Gastrocnemius medialis (tissue), 4 donors: ENCODE measurements around the gene TRIM7. TPM values are rescaled to one million over a fixed set of nuclear protein-coding genes. Genes with fewer than 3 reads are reported as not detected.

Source experiments
- ATAC-seq, 2 donors: fragments of 150-250 bp; one replicate each; pipeline ENCODE4 v1.9.1; 2016
- DNase-seq, 2 donors: peaks; one replicate each; pipeline ENCODE4 v3.0.0-alpha.2; 2019
- H3K27ac ChIP-seq, 4 donors: fragments of 200-600 bp; sonication (generic); 1 replicate in 1 of 4; 2 replicates in 3 of 4; pipeline ENCODE4 v1.5.1; 2016 to 2018; ENCODE audit warnings: mild to moderate bottlenecking in 2 of 4, moderate library complexity in 1 of 4
- H3K27me3 ChIP-seq, 3 donors: fragments of 200-600 bp; sonication (generic) in 2 of 3; 1 replicate in 1 of 3; 2 replicates in 2 of 3; pipeline versions ENCODE4 v1.5.1 to v1.6.0; 2016 to 2019; ENCODE audit warnings: mild to moderate bottlenecking in 1 of 3, moderate library complexity in 1 of 3
- H3K36me3 ChIP-seq, 2 donors: fragments of 200-600 bp; sonication (generic) in 1 of 2; one replicate each; pipeline ENCODE4 v1.5.1; 2017 to 2018
- H3K4me1 ChIP-seq, 2 donors: fragments of 200-600 bp; sonication (generic) in 1 of 2; one replicate each; pipeline ENCODE4 v1.5.1; 2016 to 2017; ENCODE audit warnings: mild to moderate bottlenecking in 2 of 2
- H3K4me3 ChIP-seq, 4 donors: fragments of 200-600 bp; sonication (generic) in 3 of 4; 1 replicate in 1 of 4; 2 replicates in 3 of 4; pipeline ENCODE4 v1.5.1; 2016 to 2019; ENCODE audit warnings: mild to moderate bottlenecking in 2 of 4
- H3K9me3 ChIP-seq, 3 donors: fragments of 200-600 bp; sonication (generic) in 2 of 3; 1 replicate in 1 of 3; 2 replicates in 2 of 3; pipeline ENCODE4 v1.5.1; 2016 to 2019
- CTCF ChIP-seq, 5 experiments: fragments of 450-650 bp in 3 of 5; fragments of 200-600 bp in 2 of 5; sonication (generic) in 2 of 5; IDR thresholded peaks in 4 of 5; conservative IDR thresholded peaks in 1 of 5; 1 replicate in 4 of 5; 2 replicates in 1 of 5; pipeline ENCODE4 v1.5.1; 2016 to 2019; ENCODE audit warnings: antibody characterized with exemption in 5 of 5, mild to moderate bottlenecking in 3 of 5, moderate library complexity in 3 of 5
- POLR2A ChIP-seq, 2 donors: fragments of 450-650 bp; IDR thresholded peaks; one replicate each; pipeline ENCODE4 v1.6.1; 2017; ENCODE audit warnings: antibody characterized with exemption in 2 of 2, mild to moderate bottlenecking in 2 of 2, moderate library complexity in 2 of 2
- in situ Hi-C, 4 donors: fragments of 200-750 bp; cut with MboI; loops; one replicate each; pipeline versions ENCODE4 v1.15.0 to v1.8.0; 2017; ENCODE audit warnings: low sequenced_read_pairs in 4 of 4
- intact Hi-C: fragments of 100-400 bp; cut with DNase I; formaldehyde crosslinking; loops from one replicate; pipeline ENCODE4 v1.15.1; 2023; ENCODE audit warnings: low total_unique reads
- total RNA-seq, 4 donors: library from RNA; depleted of rRNA; stranded (reverse); fragments of >200 nt; gene quantifications; one replicate each; pipeline versions ENCODE4 v1.1.0 to v1.2.3, GENCODE V29; 2016

Gene TRIM7
- total RNA-seq, 4 donors from 2014 or later, result 27.9 to 58.4 (median 47.1) TPM

- ATAC-seq (no peak), DNase-seq (no peak)
- Histone ChIP-seq H3K4me3 (no peak overlapping the region), H3K4me1 (peaks cover 0 to 3% of the 10 kb centered on the region in 2 donors), H3K36me3 (no peaks in the 10 kb centered on the region), H3K27me3 (peaks cover 52 to 92% (median 80%) of the 10 kb centered on the region in 3 donors), H3K27ac (no peak overlapping the region), H3K9me3 (no peaks in the 10 kb centered on the region)
- intact Hi-C loops, result no loop called here
- in situ Hi-C loops, result no loop called here
- no peak for TF ChIP-seq CTCF (IDR thresholded peaks at IDR 0.05 in 4 of 5, conservative IDR thresholded peaks at IDR 0.05 in 1 of 5)
- no peak for TF ChIP-seq POLR2A (IDR thresholded peaks at IDR 0.05)
These were observed 36.3 kb downstream of the TRIM7 start for GRCh38 chr5:181168595-181169118.

- no peak for ATAC-seq
- H3K36me3 ChIP-seq, result no peaks in the 10 kb centered on the region
- H3K27ac ChIP-seq, result no peak overlapping the region
- TF ChIP-seq POLR2A (IDR thresholded peaks at IDR 0.05) (no peak), CTCF (IDR thresholded peaks at IDR 0.05 in 4 of 5, conservative IDR thresholded peaks at IDR 0.05 in 1 of 5) (peak in 1 of 5 experiments; percentile 14)
- intact Hi-C loops, result no loop called here
- in situ Hi-C loops, result no loop called here
- no peaks in the 10 kb centered on the region for H3K9me3 ChIP-seq
- H3K4me3 ChIP-seq, result no peak overlapping the region
- DNase-seq, result no peak
- H3K4me1 ChIP-seq, result peaks cover 0 to 3% of the 10 kb centered on the region in 2 donors
- peaks cover 45 to 85% (median 73%) of the 10 kb centered on the region in 3 donors for H3K27me3 ChIP-seq
These were observed 37.0 kb downstream of the TRIM7 start for GRCh38 chr5:181167814-181168488.

GRCh38 chr5:181166812-181167733 lies 37.9 kb downstream of the TRIM7 start:
- no peak overlapping the region for H3K27ac ChIP-seq
- no peaks in the 10 kb centered on the region for H3K4me1 ChIP-seq
- H3K4me3 ChIP-seq, result no peak overlapping the region
- DNase-seq, result no peak
- peaks cover 37 to 76% (median 67%) of the 10 kb centered on the region in 3 donors for H3K27me3 ChIP-seq
- intact Hi-C loops, result no loop called here
- no peak for ATAC-seq
- no peaks in the 10 kb centered on the region for H3K9me3 ChIP-seq
- in situ Hi-C loops, result no loop called here
- no peaks in the 10 kb centered on the region for H3K36me3 ChIP-seq
- TF ChIP-seq POLR2A (IDR thresholded peaks at IDR 0.05), result no peak

GRCh38 chr5:181164076-181164952 lies 40.7 kb downstream of the TRIM7 start:
- intact Hi-C loops, result no loop called here
- TF ChIP-seq POLR2A (IDR thresholded peaks at IDR 0.05) (no peak), CTCF (IDR thresholded peaks at IDR 0.05 in 4 of 5, conservative IDR thresholded peaks at IDR 0.05 in 1 of 5) (no peak)
- Histone ChIP-seq H3K4me1 (no peaks in the 10 kb centered on the region), H3K9me3 (no peaks in the 10 kb centered on the region), H3K27me3 (peaks cover 10 to 49% (median 46%) of the 10 kb centered on the region in 3 donors), H3K27ac (no peak overlapping the region), H3K36me3 (no peaks in the 10 kb centered on the region), H3K4me3 (no peak overlapping the region)
- ATAC-seq, result no peak
- in situ Hi-C loops, result no loop called here
- DNase-seq, result no peak
